ENCODE measurements around the gene RSPH9.

Gene RSPH9

GRCh38 chr6:43687079-43687436 lies 42.2 kb downstream of the RSPH9 start:
- DNase-seq: peak in 3 of 4 experiments; percentile 19 to 41 (median 24)

- peak; percentile 84 to 92 (median 90) for DNase-seq
These were observed 42.9 kb downstream of the RSPH9 start, which contains the start of gene MRPS18A for GRCh38 chr6:43687437-43688347. Gene MRPS18A (minus strand): TSS chr6:43687791. CDS start chr6:43687779, 12 bp downstream.

- DNase-seq: no peak
These were observed 44.6 kb downstream of the RSPH9 start for GRCh38 chr6:43689421-43689820.

- no peak for DNase-seq
These were observed 50.6 kb downstream of the RSPH9 start for GRCh38 chr6:43695215-43695966.

GRCh38 chr6:43695967-43696291 lies 51.1 kb downstream of the RSPH9 start:
- no peak for DNase-seq

- no peak for DNase-seq
These were observed 52.6 kb downstream of the RSPH9 start for GRCh38 chr6:43697421-43697820.

- no peak for DNase-seq
These were observed 53.9 kb downstream of the RSPH9 start for GRCh38 chr6:43698584-43699349.

GRCh38 chr6:43699564-43700186 lies 54.8 kb downstream of the RSPH9 start:
- no peak for DNase-seq

GRCh38 chr6:43700939-43701560 lies 56.2 kb downstream of the RSPH9 start:
- DNase-seq: peak in 3 of 4 experiments; percentile 49 to 62 (median 60)

- no peak for DNase-seq
These were observed 57.3 kb downstream of the RSPH9 start for GRCh38 chr6:43702171-43702533.

GRCh38 chr6:43702534-43703440 lies 58.0 kb downstream of the RSPH9 start:
- peak; percentile 53 to 82 (median 76) for DNase-seq

- DNase-seq: peak; percentile 65 to 86 (median 78)
These were observed 58.9 kb downstream of the RSPH9 start for GRCh38 chr6:43703512-43704429.

GRCh38 chr6:43705996-43706395 lies 61.2 kb downstream of the RSPH9 start:
- peak; percentile 73 to 91 (median 82) for DNase-seq

- no peak for DNase-seq
These were observed 62.0 kb downstream of the RSPH9 start for GRCh38 chr6:43706788-43707187.

- no peak for DNase-seq
These were observed 62.4 kb downstream of the RSPH9 start for GRCh38 chr6:43707269-43707668.

- DNase-seq: no peak
These were observed 62.9 kb downstream of the RSPH9 start for GRCh38 chr6:43707767-43708166.

GRCh38 chr6:43708860-43709653 lies 64.2 kb downstream of the RSPH9 start:
- DNase-seq: peak; percentile 80 to 95 (median 88)

- no peak for DNase-seq
These were observed 64.9 kb downstream of the RSPH9 start for GRCh38 chr6:43709654-43710303.

Measured in suppressor macrophage (primary cell).